Measurements from ENCODE around the gene CALHM4. TPM values are rescaled to one million over a fixed set of nuclear protein-coding genes. Genes with fewer than 3 reads are reported as not detected.

The CALHM4 gene
- total RNA-seq, 3 donors from 2014 or later, result not detected

- H3K4me1 ChIP-seq (ENCODE audit: low read depth), result no peaks in the 10 kb centered on the region
- no peak for DNase-seq
- H3K4me3 ChIP-seq, result no peak overlapping the region
- no peaks in the 10 kb centered on the region for H3K9me3 ChIP-seq
- H3K36me3 ChIP-seq (ENCODE audit: low read depth), result no peaks in the 10 kb centered on the region
- intact Hi-C loops (cut with DNase I, micrococcal nuclease), result no loop called here
- TF ChIP-seq CTCF (IDR thresholded peaks at IDR 0.05), result no peak
- no peak for ATAC-seq
Measured at GRCh38 chr6:116522896-116523295, 30.7 kb upstream of the CALHM4 start.

GRCh38 chr6:116524236-116524635 is 29.3 kb upstream of the CALHM4 start:
- H3K9me3 ChIP-seq, result no peaks in the 10 kb centered on the region
- DNase-seq, result no peak
- no peak for TF ChIP-seq CTCF (IDR thresholded peaks at IDR 0.05)
- no peak overlapping the region for H3K4me3 ChIP-seq
- intact Hi-C loops (cut with DNase I, micrococcal nuclease), result no loop called here
- no peaks in the 10 kb centered on the region for H3K4me1 ChIP-seq (ENCODE audit: low read depth)
- no peaks in the 10 kb centered on the region for H3K36me3 ChIP-seq (ENCODE audit: low read depth)
- no peak for ATAC-seq

GRCh38 chr6:116528133-116528532 is 25.4 kb upstream of the CALHM4 start:
- Histone ChIP-seq H3K4me3 (no peak overlapping the region), H3K9me3 (no peaks in the 10 kb centered on the region), H3K36me3 (ENCODE audit: low read depth) (no peaks in the 10 kb centered on the region), H3K4me1 (ENCODE audit: low read depth) (no peaks in the 10 kb centered on the region)
- ATAC-seq, result no peak
- DNase-seq, result no peak
- intact Hi-C loops (cut with DNase I, micrococcal nuclease), result no loop called here
- TF ChIP-seq CTCF (IDR thresholded peaks at IDR 0.05), result no peak

- ATAC-seq, result no peak
- TF ChIP-seq CTCF (IDR thresholded peaks at IDR 0.05), result no peak
- DNase-seq, result no peak
- Histone ChIP-seq H3K9me3 (no peaks in the 10 kb centered on the region), H3K4me1 (ENCODE audit: low read depth) (no peaks in the 10 kb centered on the region), H3K36me3 (ENCODE audit: low read depth) (no peaks in the 10 kb centered on the region), H3K4me3 (no peak overlapping the region)
- intact Hi-C loops (cut with DNase I, micrococcal nuclease), result no loop called here
Measured at GRCh38 chr6:116528780-116529179, 24.8 kb upstream of the CALHM4 start.

GRCh38 chr6:116529466-116530290 is 23.9 kb upstream of the CALHM4 start:
- ATAC-seq (no peak), DNase-seq (no peak)
- Histone ChIP-seq H3K36me3 (ENCODE audit: low read depth) (no peaks in the 10 kb centered on the region), H3K9me3 (no peaks in the 10 kb centered on the region), H3K4me3 (no peak overlapping the region), H3K4me1 (ENCODE audit: low read depth) (no peaks in the 10 kb centered on the region)
- intact Hi-C loops (cut with DNase I, micrococcal nuclease), result loop anchor here (5.0 to 10.0 kb wide), 2 partner anchors 242 to 245 kb away; no protein-coding TSS in a partner anchor
- no peak for TF ChIP-seq CTCF (IDR thresholded peaks at IDR 0.05)
